NCI-H460 (cell line): ENCODE results near the gene IGFBP6. TPM values are rescaled to one million over a fixed set of nuclear protein-coding genes. Genes with fewer than 3 reads are reported as not detected.

Source experiments
- DNase-seq: peaks from one replicate; pipeline ENCODE4 v3.0.0-alpha.2; 2016; ENCODE audit warnings: low read depth; ENCODE audit errors: extremely low read depth
- polyA plus RNA-seq: library from polyadenylated mRNA; depleted of rRNA; stranded (reverse); fragments of >200 nt; gene quantifications from 2 replicates; pipeline ENCODE4 v1.2.3, GENCODE V29; 2014; cell fraction: nucleus; rRNA removed
- total RNA-seq: library from RNA; depleted of rRNA; stranded (reverse); fragments of >200 nt; shearing (Covaris generic); gene quantifications from 2 replicates; pipeline ENCODE4 v1.2.3, GENCODE V29; 2014; rRNA removed

IGFBP6 gene
- total RNA-seq = 53.1 and 54.9 TPM in 2 replicates
- polyA plus RNA-seq = 35.8 and 72.1 TPM in 2 replicates

- DNase-seq = peak; percentile 47
Observed at GRCh38 chr12:53097564-53098353, at the start of gene IGFBP6. IGFBP6 (plus strand) TSS chr12:53097667; CDS start chr12:53097718, 51 bp downstream.

DNA sequence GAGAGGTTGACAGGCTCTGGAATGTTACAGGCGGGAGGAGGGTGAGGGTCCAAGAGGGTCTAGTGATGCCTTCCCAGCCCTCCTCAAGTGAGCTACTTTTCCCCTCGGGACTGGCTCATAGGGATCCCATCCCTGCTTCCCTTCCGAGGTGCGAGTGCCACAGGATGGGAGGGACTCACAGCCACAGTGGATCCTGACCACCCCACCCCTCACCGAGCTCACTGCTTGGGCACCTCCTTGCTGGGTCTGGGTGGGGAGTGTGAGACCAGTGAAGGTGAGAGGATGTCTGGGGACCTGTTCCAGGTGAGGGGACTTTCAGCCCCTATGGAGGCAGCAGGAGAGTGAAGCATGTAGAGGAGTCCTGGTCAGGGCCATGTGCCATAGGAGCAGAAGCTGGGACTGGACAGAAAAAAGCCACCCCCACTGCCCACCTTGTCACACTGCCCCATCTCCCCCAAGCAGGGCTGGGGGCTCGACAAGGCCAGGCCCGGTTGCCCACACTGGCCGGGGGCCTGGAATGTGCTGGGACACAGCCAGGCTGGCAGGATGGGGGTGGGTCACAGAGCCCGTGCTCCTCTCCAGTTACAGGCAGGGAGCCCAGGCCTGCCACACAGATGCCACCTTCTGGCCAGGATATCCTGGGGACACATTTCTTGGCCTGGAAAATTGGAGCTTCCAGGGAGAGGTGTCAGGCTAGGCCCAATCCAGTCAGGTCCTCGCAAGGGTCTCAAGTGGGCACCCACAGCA lies 49.3 kb upstream of the IGFBP6 start:
- DNase-seq = peak; percentile 66

GRCh38 chr12:53048780-53049401 lies 48.6 kb upstream of the IGFBP6 start:
- DNase-seq = no peak

- DNase-seq = peak; percentile 33
Observed at GRCh38 chr12:53049571-53050318, 47.7 kb upstream of the IGFBP6 start, which contains the start of gene TNS2. TNS2 (plus strand) TSS chr12:53050065; CDS start chr12:53050186, 121 bp downstream.

GRCh38 chr12:53050426-53051057 lies 46.9 kb upstream of the IGFBP6 start:
- no peak for DNase-seq

DNA sequence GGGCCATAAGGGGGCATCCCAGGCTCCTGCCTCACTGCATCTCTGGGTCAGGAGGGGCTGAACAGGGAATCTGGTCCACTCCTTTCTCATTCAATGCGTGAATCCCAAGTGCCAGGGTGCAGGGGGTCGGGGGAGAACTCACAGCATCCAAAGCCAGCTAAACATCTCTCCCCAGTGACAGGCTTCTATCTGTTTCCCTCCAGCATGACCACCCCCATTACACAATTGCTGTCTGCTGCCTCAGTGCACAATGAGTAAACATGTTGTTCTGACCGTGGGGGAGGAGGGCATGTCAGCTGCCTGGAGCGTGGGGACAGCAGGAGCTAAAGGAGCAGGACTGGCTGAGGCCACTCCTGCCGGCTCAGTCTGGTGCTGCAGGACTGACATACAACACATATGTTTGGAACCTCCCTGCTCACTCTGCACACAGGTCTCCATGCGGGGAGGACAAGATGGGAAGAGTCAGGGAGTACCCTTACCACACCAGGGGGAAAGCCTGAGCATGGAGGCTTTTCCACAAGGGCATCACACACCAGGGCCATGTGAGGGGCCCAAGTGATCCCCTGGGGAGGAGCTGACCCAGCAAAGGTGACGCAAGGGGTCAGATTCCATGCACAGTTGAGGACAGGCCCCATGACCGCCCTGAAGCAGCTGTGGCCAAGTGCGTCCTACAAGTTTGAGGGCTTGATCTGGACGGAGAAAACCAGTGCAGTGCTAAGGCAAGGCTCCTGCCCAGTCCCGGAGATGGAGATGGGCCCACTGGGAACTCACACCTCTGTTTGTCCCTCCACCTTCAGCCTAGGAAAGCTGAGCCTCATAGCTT lies 46.2 kb upstream of the IGFBP6 start:
- DNase-seq = no peak

DNA sequence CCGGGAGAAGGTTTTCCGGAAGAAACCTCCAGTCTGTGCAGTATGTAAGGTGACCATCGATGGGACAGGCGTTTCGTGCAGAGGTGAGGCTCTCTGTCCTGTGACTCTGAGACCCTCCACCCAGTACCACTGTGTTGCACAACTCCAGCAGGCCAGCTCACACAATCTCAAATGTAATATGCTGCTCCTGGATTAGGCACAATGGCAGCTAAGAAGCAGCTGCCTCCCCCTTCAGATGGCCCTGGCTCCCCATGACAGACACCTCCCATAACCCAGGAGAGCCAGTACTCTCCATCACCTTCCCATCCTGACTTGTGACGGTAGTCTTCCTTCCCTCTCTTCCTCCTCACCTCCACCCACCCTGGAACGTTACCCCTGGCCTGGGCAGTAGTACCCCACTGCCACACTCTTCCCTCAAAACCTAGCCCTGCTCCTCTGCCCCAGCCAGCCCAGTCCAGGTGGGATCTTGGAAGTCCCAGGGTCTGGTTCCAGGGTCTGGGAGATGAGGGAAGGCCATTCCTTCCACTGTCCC lies 45.5 kb upstream of the IGFBP6 start:
- DNase-seq = no peak

GRCh38 chr12:53052419-53053217 lies 44.8 kb upstream of the IGFBP6 start:
- peak; percentile 34 for DNase-seq

DNA sequence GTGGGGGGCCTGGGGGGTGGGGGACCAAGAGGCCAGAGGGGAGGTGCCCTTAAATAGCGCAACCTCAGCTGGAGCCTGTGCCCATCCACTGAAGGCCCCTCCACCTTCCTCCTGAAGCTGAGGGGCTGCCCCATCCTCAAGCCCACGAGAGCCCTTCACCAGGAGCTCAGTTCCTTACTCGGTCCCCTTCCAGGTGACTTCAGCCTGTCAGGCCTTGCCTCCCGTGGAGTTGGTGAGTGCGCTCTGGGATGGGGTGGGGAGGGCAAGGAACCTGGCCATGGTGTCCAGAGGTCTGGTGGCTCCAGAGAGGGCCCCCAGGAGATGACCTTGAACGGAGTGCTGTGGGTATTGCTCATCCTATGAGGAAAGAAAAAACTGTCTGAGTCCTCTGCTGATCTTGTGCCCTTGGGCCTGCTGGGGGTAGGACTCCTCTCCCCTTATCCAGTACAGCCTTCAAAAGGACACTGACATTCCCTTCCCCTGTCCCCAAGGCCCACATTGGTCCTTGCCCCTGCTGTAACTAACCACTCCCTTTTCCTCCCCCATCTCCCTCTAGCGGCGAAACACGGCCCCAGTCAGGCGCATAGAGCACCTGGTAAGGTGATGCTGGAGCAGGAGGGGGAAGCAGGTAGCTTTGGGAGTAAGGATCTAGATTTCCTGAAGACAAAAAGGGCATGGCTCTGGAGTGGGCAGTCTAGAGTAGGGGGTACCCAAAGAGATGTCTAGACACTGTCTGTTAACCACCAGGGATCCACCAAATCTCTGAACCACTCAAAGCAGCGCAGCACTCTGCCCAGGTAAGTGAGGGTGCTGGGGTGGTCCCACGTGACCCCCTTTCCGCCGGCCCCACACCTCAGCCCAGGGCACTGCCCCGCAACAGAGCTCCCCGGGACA lies 44.0 kb upstream of the IGFBP6 start:
- DNase-seq = peak; percentile 23

GRCh38 chr12:53054112-53054878 lies 43.2 kb upstream of the IGFBP6 start:
- peak; percentile 95 for DNase-seq

GRCh38 chr12:53055471-53056266 lies 41.8 kb upstream of the IGFBP6 start:
- DNase-seq = no peak

- DNase-seq = no peak
Observed at GRCh38 chr12:53056296-53056695, 41.2 kb upstream of the IGFBP6 start.

DNA sequence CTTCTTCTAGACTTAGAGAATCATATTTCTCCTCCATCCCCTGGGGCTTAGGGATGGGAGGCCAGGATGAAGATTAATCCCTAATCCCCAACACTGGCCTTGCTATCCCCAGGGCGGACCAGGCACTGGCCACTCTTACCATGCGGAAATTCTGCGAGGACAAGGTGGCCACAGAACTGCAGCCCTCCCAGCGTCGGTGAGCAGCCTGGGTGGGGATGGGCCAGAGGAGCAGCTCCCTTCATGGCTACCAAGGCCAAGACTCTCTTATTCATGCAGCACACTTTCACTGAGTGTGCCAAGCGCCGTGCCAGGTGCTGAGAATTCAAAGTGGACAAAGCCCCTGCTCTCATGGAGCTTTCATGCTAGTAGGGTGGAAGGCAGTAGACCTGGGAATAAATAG lies 40.6 kb upstream of the IGFBP6 start:
- DNase-seq = no peak

DNA sequence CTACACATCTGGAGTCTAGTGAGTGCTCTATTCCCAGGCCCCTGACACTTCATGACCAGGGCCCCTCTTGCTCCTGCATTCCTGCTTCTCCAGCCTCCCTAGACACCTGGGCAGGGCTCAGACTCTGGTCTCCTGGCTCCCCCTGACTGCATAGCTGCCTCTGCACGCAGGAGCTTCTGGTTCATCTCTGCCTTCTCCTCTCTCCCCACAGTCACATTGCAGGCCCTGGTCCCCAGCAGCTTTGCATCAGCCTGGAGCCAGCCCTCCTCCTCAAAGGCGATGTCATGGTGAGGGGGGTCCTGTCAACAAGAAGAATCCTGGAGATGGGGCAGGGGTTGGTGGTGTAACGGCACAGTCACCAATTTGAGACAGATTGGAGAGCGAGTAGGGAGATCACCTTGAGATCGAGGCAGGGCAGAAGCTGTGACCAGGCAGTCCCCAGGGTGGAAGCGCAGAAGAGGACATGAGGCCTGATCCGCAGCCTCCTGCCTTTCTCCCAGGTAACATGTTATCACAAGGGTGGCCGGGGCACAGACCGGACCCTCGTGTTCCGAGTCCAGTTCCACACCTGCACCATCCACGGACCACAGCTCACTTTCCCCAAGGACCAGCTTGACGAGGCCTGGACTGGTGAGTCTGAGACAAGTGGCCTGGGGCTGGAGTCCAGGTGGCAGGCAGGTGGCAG lies 39.5 kb upstream of the IGFBP6 start:
- DNase-seq = no peak
